H7 (cell line): ENCODE results near the gene TIE1. TPM values are rescaled to one million over a fixed set of nuclear protein-coding genes. Genes with fewer than 3 reads are reported as not detected.

Experiments used
- DNase-seq: peaks from one replicate; pipeline ENCODE4 v3.0.0; 2012
- H3K27me3 ChIP-seq: 2 replicates; pipeline ENCODE4 v1.6.0; 2011; ENCODE audit warnings: mild to moderate bottlenecking, low read length; ENCODE audit not compliant: control insufficient read depth, insufficient read depth
- H3K36me3 ChIP-seq: replicated peaks from 2 replicates; pipeline ENCODE4 v1.5.1; 2011; ENCODE audit warnings: low read length; ENCODE audit not compliant: control insufficient read depth, insufficient read depth
- H3K4me3 ChIP-seq: 2 replicates; pipeline ENCODE4 v1.5.1; 2011; ENCODE audit warnings: low read depth, mild to moderate bottlenecking, control low read depth, low read length, moderate library complexity; ENCODE audit not compliant: insufficient read depth
- total RNA-seq: library from RNA; depleted of rRNA; stranded (reverse); fragments of >200 nt; shearing (Covaris generic); gene quantifications from 2 replicates; pipeline ENCODE4 v1.2.3, GENCODE V29; 2014

TIE1 gene
- total RNA-seq, 1 experiment from 2014 or later: 2.6 TPM

DNA sequence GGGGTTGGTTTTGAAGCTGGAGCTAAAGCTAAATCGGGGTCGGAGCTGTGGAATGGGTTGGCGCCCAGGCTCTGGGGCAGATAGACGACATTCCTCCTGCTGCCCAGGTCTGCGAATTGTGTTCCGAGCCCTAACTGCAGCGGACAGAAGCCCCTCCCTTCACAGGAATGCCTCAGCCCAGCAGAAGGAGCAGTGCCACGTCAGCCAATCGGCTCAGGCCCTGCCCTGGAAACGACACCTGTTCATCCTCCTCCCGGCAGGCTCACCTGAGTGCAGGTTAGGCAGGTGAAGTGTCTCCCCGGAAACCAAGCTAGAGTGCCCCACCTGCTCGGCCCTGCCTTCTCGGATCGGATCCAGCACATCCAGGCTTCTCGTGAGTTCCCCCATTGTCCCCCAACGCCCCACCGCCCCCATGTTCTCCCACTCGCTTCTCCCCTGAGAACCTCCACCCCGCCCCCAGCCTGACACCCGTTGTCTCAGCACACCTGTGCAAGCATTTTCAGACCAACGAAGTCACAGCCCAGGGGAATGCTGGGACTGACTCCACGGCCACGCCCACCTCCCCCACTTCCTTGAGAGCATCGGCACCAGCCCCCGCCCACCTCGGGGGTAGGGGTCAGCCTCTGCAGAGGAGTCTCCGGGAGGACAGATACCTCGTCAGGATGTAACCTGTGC lies 30.2 kb upstream of the TIE1 start:
- peak; percentile 96 for DNase-seq
- Histone ChIP-seq H3K36me3 (peaks cover 3% of the 10 kb centered on the region; the same call in 1 of the 2 replicates), H3K27me3 (no peaks in the 10 kb centered on the region; the same call in 1 of the 2 replicates), H3K4me3 (peak overlapping the region; percentile 55)

DNA sequence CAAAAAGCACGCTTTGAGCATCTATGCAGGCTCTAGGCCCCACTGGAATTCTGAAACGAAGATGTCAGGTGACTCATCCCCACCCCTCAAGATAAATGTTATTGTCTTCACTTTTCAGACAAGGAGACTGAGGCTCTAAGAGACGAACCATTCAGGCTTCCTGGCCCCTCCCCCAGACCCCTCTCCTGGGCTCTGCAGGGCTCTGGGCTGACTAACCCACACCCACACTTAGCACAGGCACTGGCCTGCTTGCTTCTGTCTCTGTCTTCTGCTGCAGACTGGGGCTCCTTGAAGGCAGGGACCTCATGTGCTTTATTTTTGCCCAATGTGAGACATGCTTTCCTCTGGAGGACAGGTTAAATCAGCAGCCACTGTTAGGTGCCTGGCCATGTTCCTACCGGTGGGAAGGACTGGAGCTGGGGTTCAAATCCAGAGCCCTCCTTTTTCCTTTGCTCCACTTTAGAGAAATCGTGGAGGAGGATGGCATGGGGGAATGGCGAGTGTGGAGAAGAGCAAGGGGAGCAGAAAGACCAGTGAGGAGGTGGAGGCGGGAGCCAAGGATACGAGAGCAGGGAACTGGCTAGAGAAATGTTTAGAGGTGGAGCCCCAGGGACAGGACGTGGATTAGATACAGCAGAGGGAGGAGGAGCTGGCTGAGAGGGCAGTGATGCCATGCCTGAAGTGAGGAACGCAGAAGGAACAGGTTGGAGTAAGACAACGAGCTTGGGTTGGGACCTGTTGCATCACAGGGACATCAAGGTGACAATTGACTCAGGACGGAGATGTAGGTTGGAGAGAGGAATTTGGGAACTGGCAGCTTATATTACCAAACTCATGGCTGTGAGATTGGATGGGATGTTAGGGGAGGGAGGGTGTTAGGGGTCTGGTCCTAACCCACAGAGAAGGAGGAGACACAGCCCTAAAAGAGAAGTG lies 29.3 kb upstream of the TIE1 start:
- DNase-seq: peak; percentile 79
- Histone ChIP-seq H3K27me3 (no peaks in the 10 kb centered on the region; the same call in 1 of the 2 replicates), H3K4me3 (peak overlapping the region; percentile 55), H3K36me3 (peaks cover 3% of the 10 kb centered on the region; the same call in 1 of the 2 replicates)

DNA sequence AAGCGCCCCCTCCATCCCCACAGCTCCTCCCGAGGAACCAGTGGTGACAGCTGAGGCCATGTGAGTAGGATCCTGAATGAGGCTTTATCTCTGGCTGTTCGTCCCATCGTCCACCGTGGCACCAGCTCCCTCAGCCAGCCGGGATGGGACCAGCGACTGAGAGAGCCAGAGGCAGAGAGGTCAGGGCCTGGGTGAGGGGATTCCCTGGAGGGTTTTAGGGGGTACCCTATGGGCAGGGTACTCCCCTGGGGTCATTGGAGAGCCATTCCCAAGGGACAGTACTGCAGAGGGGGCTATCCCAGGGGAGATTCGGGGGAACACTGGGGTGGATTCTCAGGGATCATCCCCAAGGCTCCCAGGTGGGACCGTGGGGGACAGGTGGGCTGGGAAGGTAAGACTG lies 28.6 kb upstream of the TIE1 start:
- H3K27me3 ChIP-seq: no peaks in the 10 kb centered on the region; the same call in 1 of the 2 replicates
- H3K4me3 ChIP-seq: no peak overlapping the region
- peaks cover 3% of the 10 kb centered on the region; the same call in 1 of the 2 replicates for H3K36me3 ChIP-seq
- no peak for DNase-seq

DNA sequence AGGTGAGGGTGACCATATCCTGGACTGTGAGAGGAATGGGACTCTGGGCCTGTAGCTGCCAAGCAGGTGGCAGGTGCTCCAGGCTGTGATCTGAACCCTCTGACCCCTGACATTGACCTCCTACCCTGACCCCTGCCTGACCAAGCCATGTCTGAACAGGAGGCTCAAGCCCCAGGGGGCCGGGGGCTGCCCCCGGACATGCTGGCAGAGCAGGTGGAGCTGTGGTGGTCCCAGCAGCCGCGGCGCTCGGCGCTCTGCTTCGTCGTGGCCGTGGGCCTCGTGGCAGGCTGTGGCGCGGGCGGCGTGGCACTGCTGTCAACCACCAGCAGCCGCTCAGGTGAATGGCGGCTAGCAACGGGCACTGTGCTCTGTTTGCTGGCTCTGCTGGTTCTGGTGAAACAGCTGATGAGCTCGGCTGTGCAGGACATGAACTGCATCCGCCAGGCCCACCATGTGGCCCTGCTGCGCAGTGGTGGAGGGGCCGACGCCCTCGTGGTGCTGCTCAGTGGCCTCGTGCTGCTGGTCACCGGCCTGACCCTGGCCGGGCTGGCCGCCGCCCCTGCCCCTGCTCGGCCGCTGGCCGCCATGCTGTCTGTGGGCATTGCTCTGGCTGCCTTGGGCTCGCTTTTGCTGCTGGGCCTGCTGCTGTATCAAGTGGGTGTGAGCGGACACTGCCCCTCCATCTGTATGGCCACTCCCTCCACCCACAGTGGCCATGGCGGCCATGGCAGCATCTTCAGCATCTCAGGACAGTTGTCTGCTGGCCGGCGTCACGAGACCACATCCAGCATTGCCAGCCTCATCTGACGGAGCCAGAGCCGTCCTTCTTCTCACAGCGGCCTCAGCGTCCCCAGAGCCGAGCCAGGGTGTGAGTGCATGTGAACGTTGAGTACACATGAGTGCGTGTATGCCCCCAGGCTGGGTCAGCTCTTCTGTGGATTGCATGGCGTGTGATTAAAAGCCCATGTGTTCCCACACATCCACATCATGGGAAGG lies 27.9 kb upstream of the TIE1 start:
- peaks cover 3% of the 10 kb centered on the region; the same call in 1 of the 2 replicates for H3K36me3 ChIP-seq

DNA sequence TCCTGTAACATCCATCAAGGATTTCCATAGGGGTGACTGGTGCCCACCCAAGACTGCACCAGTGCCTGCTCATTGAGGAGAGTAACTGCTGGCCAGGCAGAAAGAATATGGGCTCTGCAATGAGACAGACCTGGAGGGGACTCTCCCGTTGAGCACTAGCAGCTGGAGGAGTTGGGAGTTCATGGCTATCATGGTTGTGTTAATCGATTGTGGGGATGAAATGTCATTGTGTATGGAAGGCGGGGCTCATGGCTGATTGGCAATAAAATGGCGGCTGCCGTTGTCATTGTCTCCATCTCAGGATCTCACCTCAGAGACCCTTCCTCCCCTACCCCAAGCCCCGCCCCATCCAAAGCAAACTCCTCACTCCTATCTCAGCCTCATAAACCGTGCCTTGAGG lies 27.1 kb upstream of the TIE1 start:
- no peak overlapping the region for H3K4me3 ChIP-seq
- H3K36me3 ChIP-seq: peaks cover 3% of the 10 kb centered on the region; the same call in 1 of the 2 replicates
- no peak for DNase-seq
- H3K27me3 ChIP-seq: no peaks in the 10 kb centered on the region; the same call in 1 of the 2 replicates

More for the DNA sequence above, 27.9 kb upstream of the TIE1 start:
- Histone ChIP-seq H3K27me3 (no peaks in the 10 kb centered on the region; the same call in 1 of the 2 replicates), H3K4me3 (no peak overlapping the region)
- DNase-seq: no peak

DNA sequence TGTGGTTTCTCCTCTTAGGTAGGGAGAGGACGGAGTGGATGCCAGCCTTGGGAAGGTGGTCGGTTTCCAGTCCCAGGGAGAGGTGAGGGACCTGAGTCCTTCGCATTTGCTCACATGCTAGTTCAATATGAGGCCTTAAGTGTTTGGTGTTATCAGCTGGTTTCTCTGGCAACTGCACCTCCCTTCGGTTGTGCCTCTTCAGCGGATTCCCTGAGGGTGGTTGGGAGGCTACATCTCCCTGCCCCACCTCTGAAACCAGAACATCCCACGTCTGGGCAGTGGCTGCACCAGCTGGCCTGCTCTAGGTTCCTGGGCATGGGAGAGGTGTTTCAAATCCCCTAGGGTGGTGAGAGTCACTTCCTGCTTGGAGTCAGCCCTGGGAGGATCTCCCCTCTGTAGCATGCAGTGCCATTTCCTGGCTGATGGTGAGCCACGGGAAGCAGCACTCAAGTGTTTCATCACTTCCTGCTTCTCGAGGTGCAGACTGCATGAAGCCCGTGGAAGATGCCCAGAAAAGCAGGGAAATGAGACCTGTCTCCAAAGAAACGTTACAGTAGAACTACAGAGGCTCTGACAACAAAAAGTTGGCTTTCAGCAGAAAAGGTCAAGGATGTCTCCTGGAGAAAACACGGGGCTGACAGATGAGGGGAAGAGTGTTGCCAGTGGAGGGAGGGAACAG lies 26.5 kb upstream of the TIE1 start:
- Histone ChIP-seq H3K4me3 (no peak overlapping the region), H3K36me3 (peaks cover 3% of the 10 kb centered on the region; the same call in 1 of the 2 replicates), H3K27me3 (no peaks in the 10 kb centered on the region; the same call in 1 of the 2 replicates)
- no peak for DNase-seq

DNA sequence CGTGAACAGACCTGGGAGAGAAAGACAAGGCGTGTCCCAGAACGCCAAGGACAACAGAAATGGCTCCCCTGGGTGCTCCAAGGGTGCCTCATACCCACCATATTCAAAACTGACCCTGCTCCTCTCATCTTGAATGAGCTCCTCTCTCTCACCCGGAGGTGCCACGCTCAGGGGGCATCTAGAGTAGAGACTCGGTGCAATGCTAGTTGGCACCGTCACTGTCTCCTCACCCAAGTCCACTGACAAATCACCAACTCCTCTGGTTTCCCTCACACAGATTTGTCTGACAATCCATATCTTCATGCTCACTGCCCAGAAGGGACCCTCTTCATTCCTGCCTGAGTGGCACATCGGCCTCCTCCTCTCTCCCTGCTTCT lies 26.0 kb upstream of the TIE1 start:
- peaks cover 3% of the 10 kb centered on the region; the same call in 1 of the 2 replicates for H3K36me3 ChIP-seq
- DNase-seq: no peak
- no peaks in the 10 kb centered on the region; the same call in 1 of the 2 replicates for H3K27me3 ChIP-seq
- no peak overlapping the region for H3K4me3 ChIP-seq

DNA sequence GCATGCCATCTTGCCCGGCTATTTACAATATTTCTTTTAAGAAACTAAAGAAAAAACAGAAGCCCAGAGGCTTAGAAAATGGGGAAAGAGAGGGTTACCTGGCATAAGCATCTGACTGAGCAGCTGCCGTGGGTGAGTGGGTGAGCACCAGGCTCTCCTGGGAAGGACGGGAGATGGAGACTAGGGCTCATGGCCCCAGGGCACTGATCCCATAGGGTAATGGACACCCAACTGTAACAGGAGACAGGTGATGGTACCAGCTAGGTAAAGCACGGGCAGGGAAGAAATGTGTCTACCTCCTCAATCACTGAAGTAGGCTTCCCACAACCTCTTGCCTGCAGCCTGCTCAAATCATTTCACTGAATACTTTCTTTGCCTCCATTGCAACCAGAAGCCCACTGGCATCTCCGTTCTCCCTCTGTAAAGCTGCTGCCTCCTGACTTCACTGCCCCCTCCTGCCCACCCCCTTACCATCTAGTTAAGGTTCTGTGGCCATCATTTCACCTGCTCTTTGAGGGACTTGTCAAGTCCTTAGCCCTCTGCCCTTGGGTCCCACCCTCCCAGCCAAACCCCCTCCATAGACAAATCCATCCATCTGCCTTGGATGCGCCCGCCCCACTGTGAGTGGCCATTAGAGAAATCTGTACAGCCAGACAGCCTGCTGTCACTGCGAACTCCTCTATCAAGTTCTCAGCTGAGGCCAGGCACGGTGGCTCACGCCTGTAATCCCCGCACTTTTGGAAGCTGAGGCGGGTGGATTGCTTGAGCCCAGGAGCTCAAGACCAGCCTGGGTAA lies 24.8 kb upstream of the TIE1 start:
- H3K4me3 ChIP-seq: no peak overlapping the region
- H3K27me3 ChIP-seq: no peaks in the 10 kb centered on the region; the same call in 1 of the 2 replicates
- H3K36me3 ChIP-seq: peaks cover 3% of the 10 kb centered on the region; the same call in 1 of the 2 replicates
- no peak for DNase-seq

DNA sequence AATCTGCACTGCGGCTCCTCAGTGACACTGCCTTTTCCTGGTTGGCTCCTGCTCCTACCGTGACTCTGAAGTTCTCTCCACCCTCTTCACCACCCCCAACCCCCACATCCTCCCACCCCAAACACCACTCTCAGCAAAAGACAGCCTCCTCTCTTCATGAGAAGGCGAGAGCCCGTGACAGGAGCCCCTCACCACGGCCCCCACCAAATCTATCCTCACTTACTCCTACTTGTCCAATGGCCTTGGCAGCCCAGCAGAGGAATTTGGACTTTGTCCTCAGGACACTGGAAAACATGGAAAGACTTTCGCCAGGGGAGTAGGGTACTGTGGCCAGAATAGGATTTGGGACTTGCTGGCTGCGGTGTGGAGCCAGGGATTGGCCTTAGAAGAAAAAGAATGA lies 24.1 kb upstream of the TIE1 start:
- Histone ChIP-seq H3K27me3 (no peaks in the 10 kb centered on the region; the same call in 1 of the 2 replicates), H3K36me3 (peaks cover 2% of the 10 kb centered on the region; the same call in 1 of the 2 replicates), H3K4me3 (no peak overlapping the region)
- DNase-seq: no peak

DNA sequence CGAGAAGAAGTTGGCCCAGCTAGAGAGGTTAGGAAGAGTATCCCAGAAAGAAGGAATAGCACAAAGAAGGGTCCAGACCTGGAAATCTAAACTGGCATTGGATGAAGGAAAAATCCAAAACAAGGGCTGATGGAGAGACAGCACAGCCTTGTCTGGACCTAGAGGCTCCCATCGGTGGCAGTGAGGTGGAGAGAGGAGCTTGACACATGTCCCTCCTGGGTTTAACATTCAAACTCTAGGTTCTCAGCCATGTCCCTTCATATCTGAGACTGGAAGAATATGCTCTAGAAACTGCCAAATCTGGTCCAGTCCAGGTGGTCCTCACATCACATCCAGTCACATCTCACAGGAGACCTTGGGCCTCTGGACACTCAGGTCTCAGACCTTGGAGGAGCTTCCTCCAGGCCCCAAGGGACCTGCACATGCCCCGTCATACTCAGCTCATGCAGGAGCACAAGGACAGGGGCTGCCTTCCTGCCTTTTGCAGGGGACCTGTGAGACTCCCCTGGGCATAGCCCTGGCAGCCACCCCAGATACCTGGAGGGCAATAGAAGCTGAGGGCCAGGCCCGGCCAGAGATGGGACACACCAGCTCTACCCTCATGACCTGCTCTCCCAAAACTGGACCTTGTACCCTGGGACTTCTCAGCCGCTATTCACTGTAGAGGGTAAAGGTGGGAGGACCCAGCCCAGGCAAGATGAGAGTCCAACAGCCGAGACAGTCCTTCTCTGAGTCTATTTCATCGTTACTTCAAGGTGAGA lies 23.5 kb upstream of the TIE1 start:
- no peak for DNase-seq
- Histone ChIP-seq H3K36me3 (peaks cover under 1% of the 10 kb centered on the region; the same call in 1 of the 2 replicates), H3K4me3 (no peak overlapping the region), H3K27me3 (no peaks in the 10 kb centered on the region; the same call in 1 of the 2 replicates)

DNA sequence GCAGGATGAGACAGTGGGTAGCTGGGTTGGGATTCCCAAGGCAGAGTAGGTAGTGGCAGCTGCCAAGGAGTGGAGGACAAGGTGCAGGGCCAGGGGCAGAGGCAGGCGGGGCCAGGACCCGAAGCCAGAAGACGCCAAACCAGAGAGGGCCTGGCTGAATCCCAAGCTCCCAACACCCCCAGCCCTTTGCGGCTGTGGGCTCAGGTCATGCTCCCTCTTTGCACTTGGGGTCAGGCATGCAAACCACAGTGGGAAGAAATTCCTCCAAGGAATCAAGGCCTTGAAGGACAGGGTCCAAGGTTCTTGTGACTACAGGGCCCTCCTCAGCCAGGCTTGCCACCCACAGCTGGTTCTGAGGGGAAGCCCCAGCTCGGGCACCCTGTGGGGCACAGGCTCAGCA lies 21.6 kb upstream of the TIE1 start:
- no peak for DNase-seq
- no peaks in the 10 kb centered on the region for H3K36me3 ChIP-seq
- H3K27me3 ChIP-seq: no peaks in the 10 kb centered on the region; the same call in 1 of the 2 replicates
- H3K4me3 ChIP-seq: no peak overlapping the region

DNA sequence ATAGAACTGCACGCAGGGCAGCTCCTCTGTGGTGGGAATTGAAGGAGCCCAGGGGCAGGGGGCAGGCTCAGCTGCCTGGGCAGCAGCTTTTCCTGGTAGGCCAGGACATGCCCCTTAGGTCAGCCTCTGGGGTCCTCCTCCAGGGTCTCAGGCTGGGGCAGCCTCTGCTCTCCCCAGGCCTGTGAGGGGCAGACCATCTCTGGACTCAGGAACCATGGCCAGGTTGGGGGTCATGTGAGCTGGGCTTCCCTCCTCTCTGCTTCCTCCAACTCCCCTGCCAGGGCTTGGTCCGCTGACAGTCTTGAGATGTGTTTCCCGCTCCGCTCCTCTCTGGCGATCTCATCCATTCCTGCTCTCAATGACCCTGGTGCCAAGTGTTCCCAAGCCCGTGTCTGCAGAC lies 21.1 kb upstream of the TIE1 start:
- H3K36me3 ChIP-seq: no peaks in the 10 kb centered on the region
- no peak for DNase-seq
- H3K4me3 ChIP-seq: no peak overlapping the region
- H3K27me3 ChIP-seq: no peaks in the 10 kb centered on the region; the same call in 1 of the 2 replicates
